Stimulated activated CD4-positive, alpha-beta T cell treated with anti-CD3 and anti-CD28 coated beads, Interleukin-1b, Interleukin-23, amount 100 ng/mL, for 48 hours (primary cell): ENCODE results near the gene MFAP3.
A peak's percentile ranks its signal among the peaks of the same experiment; 100 is the strongest.
"Not testable (repeated sequence)": the region's sequence is repeated elsewhere in the genome, so short reads cannot be mapped to it uniquely, and the experiment has no call there.

Experiments used
- DNase-seq: peaks from one replicate; pipeline ENCODE4 v3.0.0-alpha.2; 2020

MFAP3 gene

DNA sequence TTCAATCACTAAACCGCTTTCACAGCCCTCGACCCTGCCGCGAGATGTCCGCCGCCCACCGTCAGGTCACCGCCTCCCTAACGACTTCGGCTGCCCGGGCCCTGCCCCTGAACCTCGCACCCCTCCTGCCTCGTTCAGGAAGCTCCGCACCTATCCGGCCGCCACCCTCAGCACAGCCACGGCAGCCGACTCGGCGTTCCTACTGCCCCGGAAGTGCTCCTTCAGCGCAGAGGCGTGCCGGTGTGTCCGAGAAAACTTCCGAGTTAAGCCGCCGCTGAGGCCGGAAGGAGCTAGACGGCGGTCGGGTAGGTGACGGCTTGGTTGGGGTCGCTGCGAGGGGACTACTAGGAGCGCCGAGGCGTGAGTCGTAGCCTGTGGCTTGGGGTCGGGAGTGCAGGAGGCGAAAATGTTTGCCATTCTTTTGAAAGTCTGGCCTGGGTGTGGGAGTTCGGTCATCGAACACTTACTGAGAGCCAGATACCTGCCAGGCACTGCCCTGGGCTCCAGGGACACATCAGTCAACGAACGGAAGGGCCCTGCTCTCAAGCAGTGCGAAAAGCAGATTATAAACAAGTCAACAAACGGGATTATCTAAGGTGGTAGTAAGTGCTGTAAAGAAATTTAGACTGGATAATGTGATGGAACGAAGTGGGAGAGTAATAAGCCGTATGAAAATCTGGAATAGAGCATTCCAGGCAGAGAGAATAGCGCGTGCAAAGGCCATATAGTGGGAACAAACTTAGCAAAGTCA is at the start of gene MFAP3, which contains the start of gene FAM114A2:
TSS of gene MFAP3 (plus strand) at position 261 of the 751 bp plus-strand sequence. CDS start 10,756 bp downstream, outside the sequence.
TSS of gene FAM114A2 (minus strand) at position 204 of the 751 bp plus-strand sequence. CDS start 3,957 bp downstream, outside the sequence.
- peak; percentile 93 for DNase-seq

DNA sequence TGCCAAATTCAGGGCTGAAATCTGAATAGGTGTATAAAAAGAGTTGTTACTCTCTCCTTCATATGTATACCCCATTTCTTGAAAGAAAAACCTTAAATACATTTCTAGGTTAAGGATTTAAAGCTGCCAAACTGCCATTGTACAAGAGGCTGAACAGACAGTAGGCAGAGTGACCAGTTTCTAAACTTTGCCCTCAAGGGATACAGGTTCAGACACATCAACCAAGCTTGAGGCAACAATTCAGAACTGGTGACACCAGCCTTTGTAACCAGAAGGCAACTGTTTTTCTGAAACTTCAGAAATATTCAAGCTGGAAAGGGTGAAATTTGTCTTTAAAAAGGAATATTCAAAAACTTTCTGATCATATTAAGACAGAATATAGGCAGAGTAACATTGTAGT is 47.6 kb upstream of the MFAP3 start:
- DNase-seq = no peak

DNA sequence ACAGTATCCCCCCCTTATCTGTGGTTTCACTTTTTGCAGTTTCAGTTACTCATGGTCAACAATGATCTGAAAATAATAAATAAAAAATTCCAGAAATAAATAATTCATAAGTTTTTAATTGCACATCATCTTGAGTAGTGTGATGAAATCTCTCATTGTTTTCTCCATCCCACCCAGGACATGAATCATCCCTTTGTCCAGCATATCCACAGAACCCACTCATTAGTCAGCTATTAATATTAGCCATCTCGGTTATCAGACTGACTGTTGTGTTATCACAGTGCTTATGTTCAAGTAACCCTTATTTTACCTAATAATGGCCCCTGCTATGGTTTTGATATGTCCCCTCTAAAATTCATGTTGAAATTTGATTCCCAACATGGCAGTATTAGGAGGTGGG is 40.8 kb upstream of the MFAP3 start:
- no peak for DNase-seq

DNA sequence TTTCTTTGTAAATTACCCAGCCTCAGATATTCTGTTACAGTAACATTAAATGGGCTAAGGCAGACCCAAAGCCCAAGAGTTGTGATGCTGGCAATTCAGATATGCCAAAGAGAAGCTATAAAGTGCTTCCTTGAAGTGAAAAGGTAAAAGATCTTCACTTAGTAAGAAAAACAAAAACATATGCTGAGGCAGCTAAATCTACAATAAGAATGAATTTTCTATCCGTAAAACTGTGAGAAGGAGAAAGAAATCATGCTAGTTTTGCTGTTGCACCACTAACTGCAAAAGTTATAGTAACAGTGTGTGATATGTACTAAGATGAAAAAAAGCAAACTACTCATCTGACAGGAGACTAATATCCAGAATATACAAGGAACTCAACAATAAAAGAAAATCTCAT is 40.0 kb upstream of the MFAP3 start:
- no peak for DNase-seq

DNA sequence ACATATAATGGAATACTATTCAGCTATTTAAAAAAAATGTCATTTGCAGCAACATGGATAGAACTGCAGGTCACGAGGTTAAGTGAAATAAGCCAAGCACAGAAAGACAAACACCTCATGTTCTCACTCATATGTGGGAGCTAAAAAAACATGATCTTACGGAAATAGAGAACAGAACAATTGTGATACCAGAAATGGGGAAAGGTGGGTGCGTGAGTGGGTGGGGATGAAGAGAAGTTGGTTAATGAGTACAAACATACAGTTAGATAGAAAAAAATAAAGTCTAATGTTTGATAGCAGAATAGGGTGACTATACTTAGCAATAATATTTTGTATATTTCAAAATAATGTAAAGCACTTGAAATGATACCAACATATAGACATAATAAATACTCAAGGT is 38.8 kb upstream of the MFAP3 start:
- DNase-seq = no peak

DNA sequence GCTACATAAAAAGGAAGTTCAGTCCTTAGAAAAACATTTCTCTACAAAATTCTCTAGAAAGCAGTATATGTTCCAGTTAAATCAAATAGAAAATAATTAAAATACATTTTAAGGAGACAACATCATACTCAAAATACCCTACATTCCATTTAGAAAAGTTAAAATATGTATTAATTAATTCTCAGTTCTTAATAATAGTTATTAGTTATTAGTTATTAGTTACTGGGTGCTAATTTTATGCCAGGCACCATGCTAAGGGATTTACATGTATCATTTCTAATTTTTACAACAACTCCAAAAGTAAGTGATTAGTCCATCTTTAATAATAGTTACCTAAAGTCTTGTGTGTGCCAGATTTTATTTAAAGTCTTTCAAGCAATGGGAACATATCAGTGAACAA is 38.1 kb upstream of the MFAP3 start:
- no peak for DNase-seq

DNA sequence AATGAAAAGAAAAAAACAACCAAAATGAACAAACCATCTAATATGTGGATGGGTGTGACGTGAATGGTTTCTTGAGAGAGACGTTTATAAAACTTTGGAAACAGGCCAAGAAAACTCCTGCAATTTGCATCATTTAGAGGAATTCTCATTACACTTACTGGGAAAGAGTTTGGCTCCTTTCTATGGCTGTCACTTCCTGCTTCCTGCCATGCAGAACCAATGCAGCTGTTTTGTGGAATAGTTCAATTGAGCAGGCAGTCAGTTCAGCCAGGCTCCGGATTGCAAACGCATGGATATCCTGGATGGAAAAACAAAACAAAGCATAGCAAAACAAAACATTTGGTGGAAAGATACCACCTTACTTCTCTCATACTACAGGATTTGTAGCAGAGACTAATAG is 36.7 kb upstream of the MFAP3 start:
- no peak for DNase-seq

DNA sequence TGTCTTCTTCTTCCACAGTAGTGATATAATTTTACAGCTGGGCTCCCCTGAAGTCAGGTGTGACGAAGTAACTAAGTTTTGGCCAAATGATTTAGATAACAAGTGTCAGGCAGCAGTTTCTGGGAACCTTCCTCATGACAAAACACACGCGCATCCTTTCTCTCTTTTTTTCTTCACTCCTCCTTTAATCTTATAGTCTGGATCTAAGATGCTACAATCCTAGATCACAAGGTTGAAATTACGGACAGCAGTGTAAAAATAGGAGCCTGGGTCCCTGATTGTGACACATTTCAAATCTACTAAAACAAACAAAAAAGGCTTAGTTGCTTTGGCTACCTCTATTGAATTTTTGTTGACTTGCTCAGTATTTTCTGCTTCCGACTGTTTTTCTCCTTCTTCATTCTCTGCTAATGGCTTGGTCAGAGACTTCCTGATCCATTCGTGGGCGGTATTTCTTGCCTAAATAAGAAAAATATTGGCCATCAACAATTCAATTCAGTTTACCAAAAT is 36.2 kb upstream of the MFAP3 start:
- no peak for DNase-seq

DNA sequence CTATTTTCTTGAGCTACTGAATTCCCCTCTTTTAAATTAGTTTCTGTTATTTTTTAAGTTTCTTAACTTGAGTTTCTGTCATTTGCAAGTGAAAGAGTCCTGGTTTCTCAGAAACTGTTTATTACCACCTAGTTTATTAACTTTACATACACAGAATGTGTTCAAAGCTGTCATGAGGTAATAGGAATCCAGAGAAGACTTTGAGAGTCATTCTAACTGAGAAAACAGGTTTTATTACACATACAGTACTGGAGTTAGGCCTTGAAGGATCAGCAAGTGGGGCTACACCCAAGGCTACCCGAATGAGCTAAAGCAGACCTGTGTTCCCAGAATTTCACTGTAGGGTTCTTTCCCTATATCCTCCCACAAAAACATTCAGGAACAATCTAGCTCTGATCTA is 33.1 kb upstream of the MFAP3 start:
- DNase-seq = no peak

DNA sequence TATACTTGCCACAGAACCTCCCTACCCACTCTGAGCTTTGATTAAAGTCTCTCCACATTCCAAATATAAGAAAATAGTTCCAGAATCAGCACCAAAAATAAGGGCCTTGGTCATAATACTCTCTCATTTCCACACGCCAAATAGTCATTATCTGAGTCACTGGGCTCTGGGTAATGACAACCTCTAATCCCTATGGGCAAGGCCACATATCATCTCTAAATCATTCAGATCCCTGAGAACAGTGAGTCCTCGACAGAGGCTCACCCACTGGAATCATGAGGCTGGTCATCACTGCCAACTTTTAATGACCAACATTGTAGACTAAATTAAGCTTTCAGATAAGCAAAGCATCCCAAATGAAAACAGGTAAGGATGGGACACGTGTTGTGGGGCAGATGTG is 28.1 kb upstream of the MFAP3 start:
- DNase-seq = no peak

DNA sequence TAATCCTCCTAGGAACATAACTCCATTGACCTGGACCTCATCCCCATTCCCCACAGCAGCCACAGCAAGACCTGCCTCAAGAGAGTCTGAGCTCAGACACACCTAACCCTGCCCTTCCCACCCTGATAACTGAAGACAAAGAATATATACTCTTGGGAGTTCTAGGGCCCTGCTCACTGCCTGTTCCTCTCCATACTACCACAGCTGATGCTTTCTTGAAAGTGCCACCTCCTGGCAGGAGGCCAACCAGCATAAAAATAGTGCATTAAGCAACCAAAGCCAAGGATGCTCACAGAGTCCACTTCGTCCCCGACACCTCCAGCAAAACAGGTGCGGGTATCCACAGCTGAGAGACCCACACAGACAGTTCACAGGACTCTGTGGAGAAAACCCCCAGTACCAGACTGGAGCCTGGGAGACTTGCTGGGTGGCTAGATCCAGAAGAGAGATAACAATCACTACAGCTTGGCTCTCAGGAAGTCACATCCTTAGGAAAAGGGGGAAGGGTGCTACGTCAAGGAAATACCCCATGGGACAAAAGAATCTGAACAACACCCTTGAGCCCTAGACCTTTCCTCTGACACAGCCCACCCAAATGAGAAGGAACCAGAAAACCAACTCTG is 23.6 kb upstream of the MFAP3 start:
- no peak for DNase-seq

DNA sequence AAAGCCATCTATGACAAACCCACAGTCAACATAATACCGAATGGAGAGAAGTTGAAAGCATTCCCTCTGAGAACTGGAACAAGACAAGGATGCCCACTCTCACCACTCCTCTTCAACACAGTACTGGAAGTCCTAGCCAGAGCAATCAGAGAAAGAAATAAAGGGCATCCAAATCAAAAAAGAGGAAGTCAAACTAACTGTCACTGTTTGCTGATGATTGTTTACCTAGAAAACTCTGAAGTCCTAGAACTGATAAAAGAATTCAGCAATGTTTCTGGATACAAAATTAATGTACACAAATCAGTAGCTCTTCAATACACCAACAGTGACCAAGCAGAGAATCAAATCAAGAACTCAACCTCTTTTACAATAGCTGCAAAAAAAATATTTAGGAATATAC is 19.8 kb upstream of the MFAP3 start:
- not testable (repeated sequence) for DNase-seq

DNA sequence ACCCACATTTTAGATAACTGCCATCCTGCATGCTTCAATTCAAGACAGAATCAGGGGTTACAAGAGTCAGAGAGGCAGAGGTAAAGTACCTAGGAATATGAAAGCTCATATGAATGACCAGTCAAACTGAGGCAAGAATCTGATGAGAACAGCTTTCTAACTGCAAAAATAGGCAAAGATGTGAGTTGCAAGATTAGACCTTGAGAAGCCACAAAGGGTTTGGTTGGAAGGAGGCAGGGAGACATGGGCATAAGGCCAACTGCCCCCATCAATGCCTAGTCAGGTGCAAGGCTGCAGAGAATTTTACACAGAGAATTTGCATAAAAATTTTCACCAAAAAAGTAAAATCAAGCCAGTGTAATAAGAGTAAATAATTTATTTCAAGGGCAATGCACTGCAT is 12.8 kb upstream of the MFAP3 start:
- no peak for DNase-seq

DNA sequence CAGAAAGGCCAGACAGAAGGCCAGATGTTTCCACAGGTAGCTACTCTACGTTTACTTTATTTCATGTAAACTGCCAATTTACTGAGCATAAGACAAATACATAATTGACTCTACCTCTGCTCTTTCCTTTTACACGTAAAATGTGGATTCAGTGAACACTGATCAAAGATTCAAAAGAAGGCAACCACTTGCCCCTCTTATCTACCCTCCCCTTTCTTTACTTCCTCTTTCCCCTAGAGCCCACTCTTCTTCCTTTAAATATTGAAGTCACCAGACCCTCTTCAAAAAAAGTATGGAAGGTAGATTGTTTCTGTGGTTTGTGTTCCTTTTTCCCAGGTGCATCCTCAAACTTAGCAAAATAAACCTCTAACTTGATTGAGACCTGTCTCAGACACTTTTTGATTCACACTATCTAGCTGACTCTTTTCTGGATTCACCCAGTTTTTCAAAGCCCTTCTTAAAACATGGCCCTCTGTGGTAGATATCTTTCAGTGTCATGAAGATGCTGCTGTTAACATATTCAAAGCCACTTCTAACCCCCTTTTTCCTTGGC is 6.8 kb upstream of the MFAP3 start:
- no peak for DNase-seq

DNA sequence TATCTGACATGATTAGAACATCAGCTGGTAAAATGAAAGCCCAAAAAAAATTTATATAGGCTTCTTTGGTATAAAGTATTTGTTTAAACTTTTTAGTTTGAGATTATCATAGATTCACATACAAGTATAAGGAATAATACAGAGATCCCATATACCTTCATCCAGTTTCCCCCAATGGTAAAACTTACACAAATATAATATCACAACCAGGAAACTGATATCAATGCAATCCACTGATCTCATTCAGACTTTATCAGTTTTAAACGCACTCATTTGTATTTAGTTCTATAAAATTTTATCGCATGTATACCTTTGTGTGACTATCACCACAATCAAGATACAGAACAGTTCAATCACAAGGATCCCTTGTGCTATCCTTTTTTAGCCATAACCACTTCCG is 3.8 kb upstream of the MFAP3 start:
- no peak for DNase-seq

DNA sequence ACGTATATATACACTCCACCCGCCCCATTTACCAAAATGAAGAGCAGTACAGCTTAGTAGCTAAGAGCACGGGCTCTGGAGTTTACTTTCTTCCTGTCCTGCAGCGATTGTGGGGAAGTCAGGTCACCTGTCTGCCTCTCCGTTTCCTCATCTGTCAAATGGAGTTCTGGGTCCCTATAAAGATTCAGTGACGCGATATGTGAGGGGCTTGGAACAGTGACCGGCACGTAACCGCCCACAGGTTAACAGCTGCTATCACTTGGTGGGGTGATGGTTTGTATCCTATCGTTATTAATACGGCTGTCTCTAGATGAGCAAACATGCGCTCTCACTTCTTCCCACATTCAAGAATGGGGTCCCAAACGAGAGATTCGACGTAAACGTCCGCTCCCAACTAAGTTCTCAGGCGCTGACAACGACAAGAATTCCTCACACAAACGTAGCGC is 483 bp upstream of the MFAP3 start:
- DNase-seq = peak; percentile 35

DNA sequence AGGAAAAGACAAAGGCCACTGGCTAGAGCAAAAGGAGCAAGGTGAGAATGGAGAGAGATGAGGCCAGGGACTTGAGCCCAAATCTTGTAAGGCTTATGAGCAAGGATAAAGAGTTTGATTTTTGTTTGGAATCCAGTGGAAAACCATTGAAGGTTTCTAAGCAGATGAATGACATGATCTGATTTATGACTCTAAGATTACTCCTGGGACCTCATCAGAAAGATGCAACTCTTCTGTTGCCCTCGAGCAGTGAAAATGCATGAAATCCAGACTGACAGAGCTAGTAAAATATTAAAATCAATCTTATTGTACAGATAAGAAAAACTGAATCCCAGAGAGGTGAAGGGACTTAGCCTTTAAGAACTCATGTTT is 677 bp downstream of the MFAP3 start:
- DNase-seq = no peak

DNA sequence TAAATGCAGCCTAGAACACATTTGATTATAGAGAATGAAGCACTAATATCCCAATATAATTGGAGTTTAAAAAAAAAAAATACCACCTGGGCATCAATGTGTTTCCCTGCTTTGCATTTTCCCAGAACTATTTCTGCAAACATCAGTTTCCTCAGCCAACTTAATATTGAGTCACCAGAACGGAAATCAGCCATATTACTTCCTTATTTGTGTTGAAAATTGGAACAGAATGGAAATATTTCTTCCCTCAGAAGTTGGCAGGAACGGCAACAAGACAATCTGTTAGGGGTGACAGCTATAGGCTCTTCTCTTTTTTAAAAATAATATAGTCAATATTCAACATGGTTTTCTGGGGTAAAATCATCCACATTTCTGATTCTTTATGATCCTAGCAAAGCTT is 4.0 kb downstream of the MFAP3 start:
- no peak for DNase-seq

DNA sequence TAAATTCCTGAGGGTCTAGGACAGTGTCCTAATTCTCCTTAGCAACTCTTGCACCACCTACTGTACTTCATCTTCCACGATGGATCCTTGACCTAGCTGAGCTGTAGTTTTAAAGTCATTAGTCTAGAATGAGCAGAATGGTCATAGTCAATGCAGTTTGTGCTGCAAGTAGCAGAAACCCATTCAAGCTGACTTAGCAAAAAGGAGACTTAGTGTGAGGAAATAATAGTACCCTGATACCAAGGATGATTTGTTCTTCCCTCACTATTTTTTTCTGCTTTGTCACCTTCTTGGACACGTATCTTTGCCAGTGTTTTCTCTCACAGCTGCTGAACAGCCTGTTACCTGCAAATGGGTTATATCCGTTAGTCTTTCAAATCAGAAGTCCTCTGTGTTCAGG is 5.3 kb downstream of the MFAP3 start:
- DNase-seq = no peak

DNA sequence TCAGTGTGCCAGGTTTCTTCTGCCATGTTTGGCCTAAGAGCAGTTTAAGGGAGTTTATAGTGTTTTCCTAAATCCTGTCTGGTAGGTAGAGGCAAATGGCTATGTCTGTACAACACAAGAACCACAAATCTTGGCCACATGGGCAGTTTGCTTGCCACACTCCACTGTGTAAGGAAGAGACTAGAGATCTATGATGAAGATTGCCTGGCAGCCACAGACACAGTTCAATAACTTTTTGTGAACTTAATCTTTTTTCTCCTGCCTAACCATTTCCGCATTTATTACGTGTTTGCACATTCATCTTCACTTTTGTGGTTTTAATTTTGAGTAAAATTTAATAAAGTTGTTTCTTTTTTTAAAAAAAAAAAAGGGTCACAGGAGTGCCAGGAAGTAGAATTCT is 5.8 kb downstream of the MFAP3 start:
- no peak for DNase-seq

DNA sequence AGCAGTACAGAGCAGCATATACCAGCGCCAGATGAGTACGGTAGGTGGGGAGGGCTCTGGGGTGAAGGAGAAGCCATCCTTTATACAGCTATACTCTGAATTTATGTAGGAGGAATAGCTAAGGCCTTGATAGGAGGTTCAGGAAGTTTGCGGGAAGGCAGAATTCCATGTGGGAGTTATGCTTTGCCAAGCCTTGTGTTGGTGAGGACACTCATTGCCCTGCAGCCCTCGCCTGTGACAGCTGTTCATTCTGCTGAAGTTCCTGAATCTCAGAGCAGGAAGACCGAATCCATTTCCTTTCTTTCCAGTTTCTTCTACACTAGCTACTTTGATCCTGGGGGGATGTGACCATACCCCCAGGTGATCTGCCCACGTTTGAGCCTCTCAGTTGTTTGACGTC is 7.7 kb downstream of the MFAP3 start:
- DNase-seq = no peak

DNA sequence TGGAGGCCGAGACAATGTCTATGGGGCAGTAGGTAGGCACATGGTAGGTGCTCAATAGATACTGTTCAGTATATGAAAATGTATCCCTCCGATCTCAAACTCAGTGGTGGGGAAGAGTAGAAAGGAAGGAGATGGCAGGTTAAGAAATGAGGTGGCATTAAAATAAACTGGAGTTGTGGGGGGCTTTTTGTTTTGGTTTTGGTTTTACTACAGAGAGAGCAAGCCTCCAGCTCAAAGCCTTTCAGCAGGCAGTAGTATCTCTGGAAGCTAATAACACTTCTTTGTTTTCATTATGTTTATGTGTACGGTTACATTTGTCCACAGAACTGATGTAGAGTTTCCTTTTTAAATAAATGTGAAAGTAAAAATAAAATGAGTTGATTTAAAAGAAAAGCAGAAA is 8.6 kb downstream of the MFAP3 start:
- DNase-seq = no peak

DNA sequence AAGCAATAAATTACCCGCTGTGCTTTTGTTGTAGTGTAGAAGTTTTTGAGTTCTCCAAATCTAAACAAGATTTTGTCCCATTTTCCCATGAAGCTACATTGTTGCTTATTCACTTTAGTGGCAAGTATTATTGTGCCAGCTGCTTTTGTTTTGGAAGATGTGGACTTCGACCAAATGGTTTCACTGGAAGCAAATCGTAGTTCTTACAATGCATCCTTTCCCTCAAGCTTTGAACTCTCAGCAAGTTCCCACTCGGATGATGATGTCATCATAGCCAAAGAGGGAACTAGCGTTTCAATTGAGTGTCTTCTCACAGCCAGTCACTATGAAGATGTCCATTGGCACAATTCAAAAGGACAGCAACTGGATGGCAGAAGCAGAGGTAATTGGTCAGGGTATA is 10.9 kb downstream of the MFAP3 start:
- no peak for DNase-seq

DNA sequence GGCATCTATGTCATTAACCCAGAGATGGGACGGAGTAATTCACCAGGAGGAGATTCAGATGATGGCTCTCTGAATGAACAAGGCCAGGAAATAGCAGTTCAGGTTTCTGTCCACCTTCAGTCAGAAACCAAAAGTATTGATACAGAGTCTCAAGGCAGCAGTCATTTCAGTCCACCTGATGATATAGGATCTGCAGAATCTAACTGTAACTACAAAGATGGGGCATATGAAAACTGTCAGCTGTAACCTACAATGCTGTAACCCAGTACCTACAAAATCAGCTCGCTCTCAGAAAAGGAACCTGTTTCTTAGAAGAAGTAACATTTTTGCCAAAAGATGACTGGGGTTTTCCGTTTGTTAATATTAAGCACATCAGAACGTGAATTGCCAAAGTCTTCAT is 14.7 kb downstream of the MFAP3 start:
- DNase-seq = no peak
